ENCODE results near the gene WDFY3. TPM values are rescaled to one million over a fixed set of nuclear protein-coding genes. Genes with fewer than 3 reads are reported as not detected.

WDFY3 gene
- total and polyA plus RNA-seq, 2 experiments from 2014 or later, result 8.0 to 89.0 TPM

GRCh38 chr4:84699001-84699671, 267.4 kb downstream of the WDFY3 start (continued):
- TF ChIP-seq, protein P1, sequence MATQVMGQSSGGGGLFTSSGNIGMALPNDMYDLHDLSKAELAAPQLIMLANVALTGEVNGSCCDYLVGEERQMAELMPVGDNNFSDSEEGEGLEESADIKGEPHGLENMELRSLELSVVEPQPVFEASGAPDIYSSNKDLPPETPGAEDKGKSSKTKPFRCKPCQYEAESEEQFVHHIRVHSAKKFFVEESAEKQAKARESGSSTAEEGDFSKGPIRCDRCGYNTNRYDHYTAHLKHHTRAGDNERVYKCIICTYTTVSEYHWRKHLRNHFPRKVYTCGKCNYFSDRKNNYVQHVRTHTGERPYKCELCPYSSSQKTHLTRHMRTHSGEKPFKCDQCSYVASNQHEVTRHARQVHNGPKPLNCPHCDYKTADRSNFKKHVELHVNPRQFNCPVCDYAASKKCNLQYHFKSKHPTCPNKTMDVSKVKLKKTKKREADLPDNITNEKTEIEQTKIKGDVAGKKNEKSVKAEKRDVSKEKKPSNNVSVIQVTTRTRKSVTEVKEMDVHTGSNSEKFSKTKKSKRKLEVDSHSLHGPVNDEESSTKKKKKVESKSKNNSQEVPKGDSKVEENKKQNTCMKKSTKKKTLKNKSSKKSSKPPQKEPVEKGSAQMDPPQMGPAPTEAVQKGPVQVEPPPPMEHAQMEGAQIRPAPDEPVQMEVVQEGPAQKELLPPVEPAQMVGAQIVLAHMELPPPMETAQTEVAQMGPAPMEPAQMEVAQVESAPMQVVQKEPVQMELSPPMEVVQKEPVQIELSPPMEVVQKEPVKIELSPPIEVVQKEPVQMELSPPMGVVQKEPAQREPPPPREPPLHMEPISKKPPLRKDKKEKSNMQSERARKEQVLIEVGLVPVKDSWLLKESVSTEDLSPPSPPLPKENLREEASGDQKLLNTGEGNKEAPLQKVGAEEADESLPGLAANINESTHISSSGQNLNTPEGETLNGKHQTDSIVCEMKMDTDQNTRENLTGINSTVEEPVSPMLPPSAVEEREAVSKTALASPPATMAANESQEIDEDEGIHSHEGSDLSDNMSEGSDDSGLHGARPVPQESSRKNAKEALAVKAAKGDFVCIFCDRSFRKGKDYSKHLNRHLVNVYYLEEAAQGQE (IDR thresholded peaks at IDR 0.05; ENCODE audit: unreplicated experiment), result no peak
- TF ChIP-seq ZNF114 (CRISPR knock-in tag; IDR thresholded peaks at IDR 0.05), result no peak
- no peak for TF ChIP-seq POLR2AphosphoS5 (IDR thresholded peaks at IDR 0.05; ENCODE audit: low read depth)
- TF ChIP-seq, protein P2, sequence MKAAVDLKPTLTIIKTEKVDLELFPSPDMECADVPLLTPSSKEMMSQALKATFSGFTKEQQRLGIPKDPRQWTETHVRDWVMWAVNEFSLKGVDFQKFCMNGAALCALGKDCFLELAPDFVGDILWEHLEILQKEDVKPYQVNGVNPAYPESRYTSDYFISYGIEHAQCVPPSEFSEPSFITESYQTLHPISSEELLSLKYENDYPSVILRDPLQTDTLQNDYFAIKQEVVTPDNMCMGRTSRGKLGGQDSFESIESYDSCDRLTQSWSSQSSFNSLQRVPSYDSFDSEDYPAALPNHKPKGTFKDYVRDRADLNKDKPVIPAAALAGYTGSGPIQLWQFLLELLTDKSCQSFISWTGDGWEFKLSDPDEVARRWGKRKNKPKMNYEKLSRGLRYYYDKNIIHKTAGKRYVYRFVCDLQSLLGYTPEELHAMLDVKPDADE (IDR thresholded peaks at IDR 0.05), result no peak
- no peak for TF ChIP-seq STAT1 (IDR thresholded peaks at IDR 0.05; ENCODE audit: unreplicated experiment)

- H2AFZ ChIP-seq, result no peak overlapping the region
- no peaks in the 10 kb centered on the region for H4K20me1 ChIP-seq (replicated peaks; ENCODE audit: insufficient read depth)
- ATAC-seq, result no peak
- Mint-ChIP-seq H3K36me3 (ENCODE audit: low read depth) (peaks cover 49% of the 10 kb centered on the region), H3K27me3 (ENCODE audit: insufficient read depth, low read depth, poor library complexity) (peaks cover 2% of the 10 kb centered on the region), H3K9me3 (no peaks in the 10 kb centered on the region), H3K4me1 (no peaks in the 10 kb centered on the region), H3K4me3 (no peak overlapping the region), H3K27ac (peak overlapping the region; percentile 32; the same call in 1 of the 2 replicates)
- H3K4me3 ChIP-seq, result no peak overlapping the region
- H3K9me2 ChIP-seq (ENCODE audit: insufficient read depth), result no peaks in the 10 kb centered on the region
- no peak overlapping the region for H3K27ac ChIP-seq (ENCODE audit: low read depth)
- H3K79me2 ChIP-seq (replicated peaks; ENCODE audit: insufficient read depth), result no peaks in the 10 kb centered on the region
- H3K36me3 ChIP-seq (ENCODE audit: insufficient read depth), result peaks cover 28% of the 10 kb centered on the region
- H3F3A ChIP-seq (replicated peaks; ENCODE audit: low read depth), result no peaks in the 10 kb centered on the region
- H3K27me3 ChIP-seq (ENCODE audit: insufficient read depth), result no peaks in the 10 kb centered on the region
- no peaks in the 10 kb centered on the region for H3K4me1 ChIP-seq (ENCODE audit: insufficient read depth)
- H3K4me2 ChIP-seq, result no peak overlapping the region
- DNase-seq (ENCODE audit: low spot score), result no peak
- TF ChIP-seq ZNF331 (CRISPR knock-in tag; IDR thresholded peaks at IDR 0.05; ENCODE audit: low read depth), result no peak
- no peak for TF ChIP-seq NANOG (IDR thresholded peaks at IDR 0.05; ENCODE audit: borderline replicate concordance)
- TF ChIP-seq, protein P3, sequence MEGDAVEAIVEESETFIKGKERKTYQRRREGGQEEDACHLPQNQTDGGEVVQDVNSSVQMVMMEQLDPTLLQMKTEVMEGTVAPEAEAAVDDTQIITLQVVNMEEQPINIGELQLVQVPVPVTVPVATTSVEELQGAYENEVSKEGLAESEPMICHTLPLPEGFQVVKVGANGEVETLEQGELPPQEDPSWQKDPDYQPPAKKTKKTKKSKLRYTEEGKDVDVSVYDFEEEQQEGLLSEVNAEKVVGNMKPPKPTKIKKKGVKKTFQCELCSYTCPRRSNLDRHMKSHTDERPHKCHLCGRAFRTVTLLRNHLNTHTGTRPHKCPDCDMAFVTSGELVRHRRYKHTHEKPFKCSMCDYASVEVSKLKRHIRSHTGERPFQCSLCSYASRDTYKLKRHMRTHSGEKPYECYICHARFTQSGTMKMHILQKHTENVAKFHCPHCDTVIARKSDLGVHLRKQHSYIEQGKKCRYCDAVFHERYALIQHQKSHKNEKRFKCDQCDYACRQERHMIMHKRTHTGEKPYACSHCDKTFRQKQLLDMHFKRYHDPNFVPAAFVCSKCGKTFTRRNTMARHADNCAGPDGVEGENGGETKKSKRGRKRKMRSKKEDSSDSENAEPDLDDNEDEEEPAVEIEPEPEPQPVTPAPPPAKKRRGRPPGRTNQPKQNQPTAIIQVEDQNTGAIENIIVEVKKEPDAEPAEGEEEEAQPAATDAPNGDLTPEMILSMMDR (conservative IDR thresholded peaks at IDR 0.05; ENCODE audit: low read depth in 2 of 2), result no peak
- TF ChIP-seq CREB1 (CRISPR knock-in tag; IDR thresholded peaks at IDR 0.05; ENCODE audit: low read depth), result no peak
- no peak for TF ChIP-seq POLR2AphosphoS5 (IDR thresholded peaks at IDR 0.05; ENCODE audit: low read depth)
- no peak for TF ChIP-seq EZH2 (IDR thresholded peaks at IDR 0.05; ENCODE audit: low read depth, unreplicated experiment)
- TF ChIP-seq ZNF462 (CRISPR knock-in tag; IDR thresholded peaks at IDR 0.05), result no peak
- TF ChIP-seq EZH2phosphoT487 (IDR thresholded peaks at IDR 0.05; ENCODE audit: unreplicated experiment), result no peak
Measured at GRCh38 chr4:84697615-84698201, 268.8 kb downstream of the WDFY3 start.
